T-cell (primary cell): ENCODE data around the gene CACTIN. TPM values are rescaled to one million over a fixed set of nuclear protein-coding genes. Genes with fewer than 3 reads are reported as not detected.

Experiments used
- ATAC-seq, 4 experiments: fragments of 200-7000 bp in 3 of 4; fragments of 150-1000 bp in 1 of 4; cut with Tn5 transposase; replicated peaks in 1 of 4; 1 replicate in 3 of 4; 2 replicates in 1 of 4; pipeline ENCODE4 v1.10.0; 2021; ENCODE audit warnings: moderate library complexity in 3 of 4, mild to moderate bottlenecking in 2 of 4, moderate number of reproducible peaks in 1 of 4
- CTCF ChIA-PET, 2 donors: fragments of 300-600 bp; sonication (Branson Sonifier 250); formaldehyde crosslinking; loops; one replicate each; lab custom pipeline; 2022; ENCODE audit warnings: antibody characterized with exemption in 2 of 2; lab: Charles Lee
- POLR2A ChIA-PET, 2 donors: fragments of 300-600 bp; sonication (Branson Sonifier 250); formaldehyde crosslinking; loops; one replicate each; lab custom pipeline; 2022; ENCODE audit warnings: antibody characterized with exemption in 2 of 2; lab: Charles Lee
- DNase-seq, 35 experiments: peaks; one replicate each; pipeline versions ENCODE4 v3.0.0 to v3.0.0-alpha.2; 2013 to 2023
- H3K27ac ChIP-seq: one replicate; pipeline ENCODE4 v1.5.1; 2013; ENCODE audit warnings: low read length
- H3K27me3 ChIP-seq, 2 experiments: replicated peaks in 1 of 2; 1 replicate in 1 of 2; 2 replicates in 1 of 2; pipeline versions ENCODE4 v1.6.1 to v1.7.0; 2013; ENCODE audit warnings: low read length in 1 of 2, mixed read lengths in 1 of 2; ENCODE audit not compliant: control insufficient read depth in 2 of 2, insufficient read depth in 2 of 2; ENCODE audit errors: extremely low read depth in 1 of 2
- H3K36me3 ChIP-seq, 2 donors: 1 replicate in 1 of 2; 2 replicates in 1 of 2; pipeline versions ENCODE4 v1.6.1 to v1.7.0; 2013; ENCODE audit warnings: low read length in 1 of 2; ENCODE audit not compliant: control insufficient read depth in 2 of 2, insufficient read depth in 1 of 2; ENCODE audit errors: extremely low read depth in 1 of 2
- H3K4me1 ChIP-seq, 2 experiments: 1 replicate in 1 of 2; 2 replicates in 1 of 2; pipeline versions ENCODE4 v1.6.1 to v1.7.0; 2013; ENCODE audit warnings: low read length in 2 of 2, mixed read lengths in 1 of 2; ENCODE audit not compliant: insufficient read depth in 2 of 2, control insufficient read depth in 1 of 2; ENCODE audit errors: extremely low read depth in 1 of 2
- H3K4me3 ChIP-seq, 2 donors: 1 replicate in 1 of 2; 2 replicates in 1 of 2; pipeline versions ENCODE4 v1.5.1 to v1.7.0; 2013; ENCODE audit warnings: mild to moderate bottlenecking in 2 of 2, low read length in 1 of 2, moderate library complexity in 1 of 2; ENCODE audit not compliant: control insufficient read depth in 1 of 2; ENCODE audit errors: extremely low read depth in 1 of 2
- H3K9me3 ChIP-seq: 2 replicates; pipeline ENCODE4 v1.7.0; 2013
- H3K27ac Mint-ChIP-seq, 2 donors: one replicate each; pipeline ENCODE4 v1.8.0; 2020 to 2021; ENCODE audit warnings: mild to moderate bottlenecking in 2 of 2, mixed read lengths in 2 of 2
- H3K27me3 Mint-ChIP-seq, 2 donors: one replicate each; pipeline ENCODE4 v1.8.0; 2021 to 2022; ENCODE audit warnings: mixed read lengths in 2 of 2
- H3K36me3 Mint-ChIP-seq: one replicate; pipeline ENCODE4 v1.8.0; 2021; ENCODE audit warnings: mixed read lengths
- H3K4me1 Mint-ChIP-seq, 3 donors: one replicate each; pipeline ENCODE4 v1.8.0; 2020 to 2022; ENCODE audit warnings: mixed read lengths in 3 of 3, mild to moderate bottlenecking in 1 of 3
- H3K4me3 Mint-ChIP-seq, 3 donors: one replicate each; pipeline ENCODE4 v1.8.0; 2020 to 2022; ENCODE audit warnings: mild to moderate bottlenecking in 3 of 3, mixed read lengths in 3 of 3, moderate library complexity in 3 of 3
- H3K9me3 Mint-ChIP-seq, 3 donors: one replicate each; pipeline ENCODE4 v1.8.0; 2020 to 2022; ENCODE audit warnings: mixed read lengths in 3 of 3
- WGBS: methylation state at CpG from one replicate; pipeline ENCODE4 v1.1.5; 2013; ENCODE audit warnings: missing lambda C conversion rate; ENCODE audit not compliant: insufficient coverage; 5-methylcytosine and 5-hydroxymethylcytosine counted together
- total RNA-seq, 35 experiments: library from RNA in 6 of 35; stranded (reverse) in 6 of 35; fragments of 120-200 nt in 1 of 35; gene quantifications; one replicate each; pipeline versions ENCODE4 v1.2.1 to v1.2.4 and lab custom pipeline; 2013 to 2026

Gene CACTIN
- total RNA-seq, 5 donors from 2014 or later (not counting 1 experiment from before 2014, with no cell fraction given), result 25.9 to 59.0 (median 55.8) TPM

DNA sequence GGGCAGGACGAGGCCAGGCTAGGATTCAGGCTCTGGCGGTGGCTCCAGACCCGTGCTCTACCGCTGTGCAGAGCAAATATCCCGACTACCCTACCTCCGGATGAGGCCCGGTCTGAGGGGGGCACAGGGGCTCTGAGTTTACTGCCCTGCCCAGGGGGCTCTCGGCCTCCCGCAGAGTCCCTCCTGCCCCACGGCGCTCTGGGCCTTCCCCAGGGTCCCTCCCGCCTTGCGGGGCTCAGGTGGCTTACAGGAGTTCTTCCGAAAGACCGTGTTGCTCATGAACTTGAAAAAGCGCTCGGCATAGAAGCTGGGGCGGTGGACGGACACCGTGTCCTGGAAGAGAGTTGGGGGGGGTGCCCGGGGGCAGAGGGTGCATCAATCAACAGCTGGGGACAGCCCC is 19.1 kb upstream of the CACTIN start:
- ChIA-PET CTCF (no interaction called here), POLR2A (no interaction called here)
- H3K4me3 Mint-ChIP-seq, result no peak overlapping the region
- no peaks in the 10 kb centered on the region for H3K27me3 Mint-ChIP-seq
- Histone ChIP-seq H3K27ac (no peak overlapping the region), H3K36me3 (peaks cover 15 to 17% of the 10 kb centered on the region in 2 donors), H3K4me1 (no peaks in the 10 kb centered on the region), H3K27me3 (no peaks in the 10 kb centered on the region), H3K9me3 (no peaks in the 10 kb centered on the region), H3K4me3 (no peak overlapping the region)
- H3K36me3 Mint-ChIP-seq, result peaks cover 7% of the 10 kb centered on the region
- 95% methylated on average over 21 of the region's 21 CpGs for WGBS
- H3K27ac Mint-ChIP-seq, result no peak overlapping the region
- no peak for DNase-seq
- H3K9me3 Mint-ChIP-seq, result no peaks in the 10 kb centered on the region
- no peak for ATAC-seq
- H3K4me1 Mint-ChIP-seq, result no peaks in the 10 kb centered on the region

DNA sequence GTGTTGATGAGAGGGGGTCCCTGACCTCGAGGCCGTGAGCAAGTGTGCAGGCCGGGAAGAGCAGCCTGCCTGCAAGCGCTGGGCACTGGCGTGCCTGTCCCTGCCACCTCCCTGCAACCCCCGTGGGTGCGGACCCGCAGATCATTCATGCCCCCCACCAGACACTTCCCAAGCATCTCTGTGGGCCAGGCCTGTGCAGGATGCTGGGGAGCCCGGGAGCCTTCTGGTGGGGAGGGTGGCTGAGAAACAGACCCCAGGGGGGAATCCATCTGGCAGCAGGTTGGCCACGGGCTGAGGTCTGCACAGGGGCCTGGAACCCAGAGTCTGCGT is 18.4 kb upstream of the CACTIN start:
- POLR2A ChIA-PET, result no interaction called here
- CTCF ChIA-PET, result no interaction called here
- DNase-seq (no peak), ATAC-seq (no peak)
- H3K9me3 ChIP-seq, result no peaks in the 10 kb centered on the region
- Mint-ChIP-seq H3K27me3 (no peaks in the 10 kb centered on the region), H3K36me3 (peaks cover 7% of the 10 kb centered on the region), H3K4me3 (no peak overlapping the region), H3K27ac (no peak overlapping the region), H3K9me3 (no peaks in the 10 kb centered on the region), H3K4me1 (no peaks in the 10 kb centered on the region)
- H3K4me1 ChIP-seq, result no peaks in the 10 kb centered on the region
- no peak overlapping the region for H3K4me3 ChIP-seq
- no peaks in the 10 kb centered on the region for H3K27me3 ChIP-seq
- 83% methylated on average over 5 of the region's 11 CpGs for WGBS
- no peak overlapping the region for H3K27ac ChIP-seq
- H3K36me3 ChIP-seq, result peaks cover 16 to 20% of the 10 kb centered on the region in 2 donors

GRCh38 chr19:3644351-3645066 is 17.9 kb upstream of the CACTIN start:
- DNase-seq (no peak), ATAC-seq (no peak)
- no peaks in the 10 kb centered on the region for H3K27me3 ChIP-seq
- WGBS, result 90% methylated on average over 17 of the region's 19 CpGs
- H3K4me3 ChIP-seq, result no peak overlapping the region
- no peak overlapping the region for H3K27ac ChIP-seq
- Mint-ChIP-seq H3K9me3 (no peaks in the 10 kb centered on the region), H3K36me3 (peaks cover 12% of the 10 kb centered on the region), H3K27me3 (no peaks in the 10 kb centered on the region), H3K4me1 (no peaks in the 10 kb centered on the region), H3K27ac (no peak overlapping the region), H3K4me3 (no peak overlapping the region)
- no peaks in the 10 kb centered on the region for H3K4me1 ChIP-seq
- H3K36me3 ChIP-seq, result peaks cover 21 to 23% of the 10 kb centered on the region in 2 donors
- CTCF ChIA-PET, result no interaction called here
- POLR2A ChIA-PET, result interaction anchor here in 1 of 2 donors (0.5 kb wide), 1 partner anchor 82 kb away, joined by 3 read pairs; no protein-coding TSS in a partner anchor
- H3K9me3 ChIP-seq, result no peaks in the 10 kb centered on the region

- ATAC-seq, result no peak
- CTCF ChIA-PET, result no interaction called here
Observed at GRCh38 chr19:3643674-3644313, 17.2 kb upstream of the CACTIN start.

DNA sequence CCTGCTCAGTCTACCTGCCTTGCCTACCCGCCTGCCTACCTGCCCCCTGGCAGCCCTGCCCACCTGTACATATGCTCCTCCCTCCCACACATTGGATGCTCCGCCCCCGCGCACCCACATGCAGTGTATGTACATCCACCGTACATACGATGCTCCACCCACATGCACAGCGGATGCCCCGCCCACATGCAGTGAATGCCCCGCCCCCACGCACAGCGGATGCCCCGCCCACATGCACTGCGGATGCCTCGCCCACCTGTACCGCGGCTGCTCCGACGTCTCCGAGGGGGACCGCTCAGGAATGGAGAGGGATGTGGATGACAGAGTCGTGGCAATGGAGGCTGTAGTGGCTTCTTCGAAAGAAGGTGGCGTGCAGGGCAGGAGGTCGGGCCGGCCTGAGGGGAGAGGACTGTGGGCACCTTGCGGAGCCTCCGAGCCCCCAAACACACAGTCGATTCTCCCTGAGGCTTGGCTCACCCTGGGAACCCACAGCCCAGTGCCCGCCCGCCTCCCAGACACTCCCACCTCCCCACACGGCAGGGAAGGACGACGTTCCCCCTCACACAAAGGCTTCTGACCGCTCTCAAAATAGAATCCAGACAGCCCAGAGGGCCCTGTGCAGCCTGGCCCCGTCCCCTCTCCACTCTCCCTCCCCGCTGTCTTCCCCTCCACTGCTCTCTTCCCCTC is 16.5 kb upstream of the CACTIN start:
- WGBS, result 92% methylated on average over 21 of the region's 36 CpGs
- CTCF ChIA-PET, result no interaction called here

More at GRCh38 chr19:3643674-3644313, 17.2 kb upstream of the CACTIN start:
- no peak overlapping the region for H3K27ac Mint-ChIP-seq
- H3K4me1 Mint-ChIP-seq, result no peaks in the 10 kb centered on the region
- Histone ChIP-seq H3K9me3 (no peaks in the 10 kb centered on the region), H3K4me1 (no peaks in the 10 kb centered on the region), H3K4me3 (no peak overlapping the region), H3K27me3 (no peaks in the 10 kb centered on the region), H3K36me3 (peaks cover 23 to 26% of the 10 kb centered on the region in 2 donors), H3K27ac (no peak overlapping the region)
- H3K4me3 Mint-ChIP-seq, result no peak overlapping the region
- POLR2A ChIA-PET, result no interaction called here
- WGBS, result 95% methylated on average over 18 of the region's 28 CpGs
- peaks cover 15% of the 10 kb centered on the region for H3K36me3 Mint-ChIP-seq
- no peak for DNase-seq
- no peaks in the 10 kb centered on the region for H3K9me3 Mint-ChIP-seq
- no peaks in the 10 kb centered on the region for H3K27me3 Mint-ChIP-seq

GRCh38 chr19:3642296-3642695 is 15.7 kb upstream of the CACTIN start:
- CTCF ChIA-PET, result no interaction called here
- no peaks in the 10 kb centered on the region for H3K9me3 ChIP-seq
- H3K36me3 Mint-ChIP-seq, result peaks cover 18% of the 10 kb centered on the region
- no peaks in the 10 kb centered on the region for H3K27me3 ChIP-seq
- H3K36me3 ChIP-seq, result peaks cover 23 to 29% of the 10 kb centered on the region in 2 donors
- H3K4me3 Mint-ChIP-seq, result no peak overlapping the region
- ATAC-seq, result no peak
- no peaks in the 10 kb centered on the region for H3K4me1 Mint-ChIP-seq
- H3K27me3 Mint-ChIP-seq, result no peaks in the 10 kb centered on the region
- POLR2A ChIA-PET, result no interaction called here
- H3K4me3 ChIP-seq, result no peak overlapping the region
- WGBS, result over 99% methylated on average over 12 of the region's 17 CpGs
- no peak overlapping the region for H3K27ac Mint-ChIP-seq
- H3K4me1 ChIP-seq, result no peaks in the 10 kb centered on the region
- no peaks in the 10 kb centered on the region for H3K9me3 Mint-ChIP-seq
- no peak for DNase-seq
- no peak overlapping the region for H3K27ac ChIP-seq

More for the DNA sequence above, 16.5 kb upstream of the CACTIN start:
- no peak overlapping the region for H3K27ac Mint-ChIP-seq
- H3K4me1 Mint-ChIP-seq, result no peaks in the 10 kb centered on the region
- no peaks in the 10 kb centered on the region for H3K4me1 ChIP-seq
- no peak overlapping the region for H3K4me3 ChIP-seq
- peaks cover 23 to 32% of the 10 kb centered on the region in 2 donors for H3K36me3 ChIP-seq
- H3K27ac ChIP-seq, result no peak overlapping the region
- H3K9me3 ChIP-seq, result no peaks in the 10 kb centered on the region
- H3K4me3 Mint-ChIP-seq, result no peak overlapping the region
- POLR2A ChIA-PET, result no interaction called here
- H3K27me3 ChIP-seq, result no peaks in the 10 kb centered on the region
- peak in 2 of 35 experiments; percentile 5 to 15 for DNase-seq
- peak in 2 of 4 experiments; percentile 12 to 29 for ATAC-seq
- H3K36me3 Mint-ChIP-seq, result peaks cover 18% of the 10 kb centered on the region
- H3K27me3 Mint-ChIP-seq, result no peaks in the 10 kb centered on the region
- no peaks in the 10 kb centered on the region for H3K9me3 Mint-ChIP-seq
